BLaER1 (cell line): ENCODE results near the gene NTRK3.
A peak's percentile ranks its signal among the peaks of the same experiment; 100 is the strongest.

Experiments used
- H3K27ac ChIP-seq: shearing (Covaris generic); formaldehyde crosslinking; 2 replicates; pipeline ENCODE4 v1.8.1; 2022
- H3K27me3 ChIP-seq: shearing (Covaris generic); formaldehyde crosslinking; 2 replicates; pipeline ENCODE4 v1.8.1; 2022
- H3K36me3 ChIP-seq: shearing (Covaris generic); formaldehyde crosslinking; 2 replicates; pipeline ENCODE4 v1.8.1; 2022
- H3K4me1 ChIP-seq: shearing (Covaris generic); formaldehyde crosslinking; 2 replicates; pipeline ENCODE4 v1.8.1; 2022
- H3K4me2 ChIP-seq: shearing (Covaris generic); formaldehyde crosslinking; 2 replicates; pipeline ENCODE4 v1.8.1; 2022
- H3K4me3 ChIP-seq: shearing (Covaris generic); formaldehyde crosslinking; 2 replicates; pipeline ENCODE4 v1.8.1; 2022
- H3K9ac ChIP-seq: shearing (Covaris generic); formaldehyde crosslinking; 2 replicates; pipeline ENCODE4 v1.8.1; 2022
- H3K9me3 ChIP-seq: shearing (Covaris generic); formaldehyde crosslinking; 2 replicates; pipeline ENCODE4 v1.8.1; 2022
- H4K20me1 ChIP-seq: shearing (Covaris generic); formaldehyde crosslinking; 2 replicates; pipeline ENCODE4 v1.8.1; 2022
- Cebpa-rat ChIP-seq: shearing (Covaris generic); IDR thresholded peaks from 2 replicates; pipeline ENCODE4 v1.8.1; 2022

Gene NTRK3

DNA sequence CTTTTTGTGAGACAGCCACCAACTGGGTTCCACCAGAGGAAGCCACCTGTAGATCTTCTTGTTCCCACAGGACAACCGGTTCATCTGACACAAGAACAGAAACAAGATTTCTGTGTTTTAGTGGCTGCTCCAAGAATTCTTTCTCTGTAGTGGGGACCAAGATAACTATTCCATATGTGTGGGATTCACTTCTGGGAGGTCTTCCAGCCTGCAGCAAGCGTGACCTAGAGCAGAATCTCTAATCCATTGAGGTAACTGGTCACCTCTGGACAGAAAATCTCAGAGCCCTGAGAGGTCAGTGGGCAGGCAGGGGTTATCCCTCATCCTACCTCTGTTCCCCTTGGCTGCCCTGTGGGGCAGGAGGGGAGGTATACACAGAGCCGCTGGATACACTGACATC, 311.3 kb downstream of the NTRK3 start:
- Histone ChIP-seq H3K27me3 (no peaks in the 10 kb centered on the region), H3K4me2 (peak overlapping the region; percentile 55), H3K4me3 (no peak overlapping the region), H3K36me3 (no peaks in the 10 kb centered on the region), H3K9ac (no peak overlapping the region), H4K20me1 (no peaks in the 10 kb centered on the region), H3K9me3 (no peaks in the 10 kb centered on the region), H3K4me1 (peaks cover 23% of the 10 kb centered on the region), H3K27ac (no peak overlapping the region)
- TF ChIP-seq Cebpa-rat: no peak

DNA sequence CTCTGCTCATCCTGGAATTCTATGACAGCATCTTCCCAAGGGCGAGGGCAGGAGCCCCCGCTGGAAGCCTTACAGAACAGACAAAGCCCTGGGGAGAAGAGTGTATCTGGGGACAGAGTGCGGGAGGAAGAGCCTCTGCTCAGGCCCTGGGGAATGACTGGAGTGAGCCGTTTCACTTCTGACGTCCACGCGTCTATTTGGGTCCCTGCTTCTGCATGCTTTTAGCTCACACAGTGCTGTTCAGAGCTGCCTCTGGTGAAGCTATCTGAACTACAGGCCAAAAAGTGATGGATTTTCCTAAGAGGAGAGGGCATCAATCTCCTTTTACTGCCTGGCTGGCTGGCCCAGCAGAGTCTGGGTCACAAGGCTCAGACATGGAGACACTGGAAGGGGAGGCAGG, 311.8 kb downstream of the NTRK3 start:
- H3K4me2 ChIP-seq: peak overlapping the region; percentile 55
- H3K27me3 ChIP-seq: no peaks in the 10 kb centered on the region
- no peak overlapping the region for H3K4me3 ChIP-seq
- no peak overlapping the region for H3K27ac ChIP-seq
- H3K36me3 ChIP-seq: no peaks in the 10 kb centered on the region
- no peak for TF ChIP-seq Cebpa-rat
- H3K9me3 ChIP-seq: no peaks in the 10 kb centered on the region
- peaks cover 29% of the 10 kb centered on the region for H3K4me1 ChIP-seq
- H4K20me1 ChIP-seq: no peaks in the 10 kb centered on the region
- no peak overlapping the region for H3K9ac ChIP-seq

DNA sequence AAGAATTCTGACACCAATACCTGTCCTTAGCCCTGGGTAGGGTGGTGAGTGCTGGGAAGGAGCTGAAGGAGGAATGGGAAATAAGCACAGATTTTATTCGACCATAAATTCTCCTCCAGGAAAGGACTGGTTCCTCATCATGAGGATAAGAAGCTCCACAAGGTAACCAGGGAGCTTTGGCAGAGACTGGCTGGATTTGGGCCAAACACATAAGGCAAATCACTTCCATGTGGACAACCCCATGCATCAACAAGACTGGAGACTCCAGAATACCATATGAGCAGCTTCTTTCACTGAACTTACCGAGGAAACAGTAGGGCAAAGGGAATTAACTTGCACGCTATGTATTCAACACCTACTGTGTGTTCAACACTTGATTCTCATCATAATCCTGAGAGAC, 312.5 kb downstream of the NTRK3 start:
- no peaks in the 10 kb centered on the region for H3K36me3 ChIP-seq
- H3K4me1 ChIP-seq: peaks cover 33% of the 10 kb centered on the region
- H3K4me2 ChIP-seq: no peak overlapping the region; the same call in 1 of the 2 replicates
- H4K20me1 ChIP-seq: no peaks in the 10 kb centered on the region
- no peak overlapping the region for H3K4me3 ChIP-seq
- H3K27ac ChIP-seq: no peak overlapping the region
- H3K27me3 ChIP-seq: no peaks in the 10 kb centered on the region
- no peak for TF ChIP-seq Cebpa-rat
- H3K9me3 ChIP-seq: no peaks in the 10 kb centered on the region
- no peak overlapping the region for H3K9ac ChIP-seq

DNA sequence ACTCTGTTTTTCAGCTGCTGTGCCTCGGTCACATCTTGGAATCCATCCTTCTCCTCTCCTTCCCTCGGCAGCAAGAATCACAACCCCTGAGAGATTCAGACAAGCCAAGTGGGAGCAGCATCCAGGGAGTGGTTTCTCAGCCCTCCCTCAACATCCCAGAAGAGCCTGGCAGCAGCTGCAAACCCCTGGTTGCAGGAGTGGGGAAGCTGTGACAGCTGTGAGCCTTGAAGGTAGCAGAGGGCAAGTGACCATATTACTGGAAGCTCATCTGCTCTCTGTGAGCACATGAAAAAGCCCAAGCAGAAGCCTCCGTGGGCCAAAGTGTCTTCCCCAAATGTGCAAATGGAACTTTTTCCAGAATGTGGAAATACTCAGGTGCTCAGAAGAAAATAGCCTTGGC, 312.9 kb downstream of the NTRK3 start:
- Histone ChIP-seq H3K4me2 (no peak overlapping the region), H3K4me1 (peaks cover 33% of the 10 kb centered on the region), H3K9ac (no peak overlapping the region), H3K9me3 (no peaks in the 10 kb centered on the region), H3K4me3 (no peak overlapping the region), H3K36me3 (no peaks in the 10 kb centered on the region), H4K20me1 (no peaks in the 10 kb centered on the region), H3K27me3 (no peaks in the 10 kb centered on the region), H3K27ac (no peak overlapping the region)
- no peak for TF ChIP-seq Cebpa-rat

DNA sequence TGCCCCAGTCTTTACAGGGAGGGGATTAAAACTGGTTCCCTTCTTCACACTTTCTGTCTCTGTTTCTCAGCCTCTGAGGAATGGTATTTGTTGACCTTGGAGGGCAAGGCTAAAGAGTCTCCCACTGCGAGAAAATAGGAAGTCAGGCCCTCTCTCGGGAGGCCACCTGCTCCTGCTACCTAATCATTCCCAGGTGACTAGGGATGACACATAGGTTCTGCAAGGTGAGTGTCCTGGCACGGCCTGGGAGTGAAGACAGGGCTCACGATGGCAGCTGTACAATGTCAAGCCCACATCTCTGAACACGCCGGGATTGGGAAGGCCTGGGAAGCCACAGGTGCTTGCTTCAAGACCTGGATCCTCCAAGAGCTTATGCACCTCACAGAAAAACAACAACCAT, 314.2 kb downstream of the NTRK3 start:
- no peaks in the 10 kb centered on the region for H3K9me3 ChIP-seq
- peaks cover 43% of the 10 kb centered on the region for H3K4me1 ChIP-seq
- H4K20me1 ChIP-seq: no peaks in the 10 kb centered on the region
- no peaks in the 10 kb centered on the region for H3K27me3 ChIP-seq
- no peaks in the 10 kb centered on the region for H3K36me3 ChIP-seq
- H3K4me3 ChIP-seq: no peak overlapping the region
- H3K9ac ChIP-seq: no peak overlapping the region
- H3K27ac ChIP-seq: no peak overlapping the region
- no peak overlapping the region for H3K4me2 ChIP-seq
- no peak for TF ChIP-seq Cebpa-rat

DNA sequence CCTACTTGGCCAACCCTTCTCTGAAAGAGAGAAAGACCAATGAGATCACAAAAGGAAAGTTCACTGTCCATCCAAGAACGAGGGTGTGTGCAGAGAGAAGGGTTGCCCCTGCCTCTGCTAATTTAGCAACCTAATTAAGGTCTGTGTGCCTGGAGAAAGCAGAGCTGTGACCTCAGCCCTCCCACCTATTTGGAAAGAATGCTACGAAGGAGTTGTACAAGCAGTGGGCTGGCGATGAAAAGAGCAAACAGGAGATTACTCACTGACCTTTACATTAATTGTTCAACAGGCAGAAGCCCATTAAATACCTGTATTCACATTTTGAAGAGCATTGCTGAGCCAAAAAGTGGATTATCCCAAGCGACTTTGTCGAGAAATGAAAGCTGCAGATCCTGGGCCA, 314.9 kb downstream of the NTRK3 start:
- H3K27ac ChIP-seq: no peak overlapping the region
- no peaks in the 10 kb centered on the region for H3K36me3 ChIP-seq
- TF ChIP-seq Cebpa-rat: no peak
- no peak overlapping the region for H3K9ac ChIP-seq
- peaks cover 43% of the 10 kb centered on the region for H3K4me1 ChIP-seq
- no peak overlapping the region for H3K4me3 ChIP-seq
- H3K4me2 ChIP-seq: no peak overlapping the region
- no peaks in the 10 kb centered on the region for H3K9me3 ChIP-seq
- no peaks in the 10 kb centered on the region for H3K27me3 ChIP-seq
- no peaks in the 10 kb centered on the region for H4K20me1 ChIP-seq

DNA sequence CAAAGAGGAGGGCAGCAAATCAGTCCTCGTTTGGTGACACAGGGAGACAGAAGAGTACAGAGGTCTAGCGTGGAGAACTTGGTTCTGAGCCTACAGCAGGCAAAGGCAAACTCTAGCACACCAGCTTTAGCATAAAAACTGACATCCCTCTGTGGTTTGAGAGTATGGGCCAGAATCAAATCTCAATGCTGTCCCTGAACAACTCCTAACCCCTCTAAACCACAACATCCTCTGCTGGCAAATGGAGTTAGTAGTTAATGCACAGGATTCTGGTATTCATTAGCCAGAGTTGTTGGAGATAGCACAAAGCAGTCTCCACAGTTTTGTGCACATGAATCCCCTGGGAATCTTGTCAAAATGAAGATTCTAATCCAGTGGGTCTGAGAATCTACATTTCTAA, 315.8 kb downstream of the NTRK3 start:
- Histone ChIP-seq H3K27ac (no peak overlapping the region), H3K4me3 (no peak overlapping the region), H4K20me1 (no peaks in the 10 kb centered on the region), H3K27me3 (no peaks in the 10 kb centered on the region), H3K9ac (no peak overlapping the region), H3K36me3 (no peaks in the 10 kb centered on the region), H3K4me1 (peaks cover 43% of the 10 kb centered on the region), H3K4me2 (peak overlapping the region; percentile 50), H3K9me3 (no peaks in the 10 kb centered on the region)
- TF ChIP-seq Cebpa-rat: no peak

DNA sequence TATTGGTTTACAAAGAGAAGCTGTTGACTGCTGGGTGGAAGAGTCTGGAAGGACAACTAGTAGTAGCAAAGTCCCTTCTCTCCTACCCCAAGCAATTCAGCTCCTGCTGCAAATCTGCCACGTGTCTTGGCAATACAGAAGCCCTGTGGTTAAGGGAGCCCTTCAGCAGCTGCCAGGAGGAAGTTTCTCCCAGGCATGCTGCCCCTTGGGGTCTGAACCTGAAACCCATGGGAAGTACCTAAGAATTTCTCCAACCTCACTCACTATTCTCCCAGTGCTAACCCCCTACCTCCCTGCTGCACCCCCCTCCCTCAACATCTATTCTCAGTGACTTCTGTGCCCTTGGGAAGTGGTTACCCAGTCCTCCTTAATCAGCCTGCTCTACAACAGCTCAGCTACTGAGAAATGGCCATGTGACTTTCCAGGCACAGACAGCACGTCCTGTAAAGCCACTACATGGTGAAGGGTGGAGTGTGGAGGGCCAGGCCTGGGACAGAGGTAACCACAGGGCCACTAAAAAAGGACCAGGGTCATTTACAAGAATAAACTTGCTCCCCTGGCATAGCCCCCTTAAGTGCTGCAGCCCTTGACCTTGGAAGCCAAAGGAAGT, 316.6 kb downstream of the NTRK3 start:
- no peaks in the 10 kb centered on the region for H3K9me3 ChIP-seq
- H3K9ac ChIP-seq: no peak overlapping the region

DNA sequence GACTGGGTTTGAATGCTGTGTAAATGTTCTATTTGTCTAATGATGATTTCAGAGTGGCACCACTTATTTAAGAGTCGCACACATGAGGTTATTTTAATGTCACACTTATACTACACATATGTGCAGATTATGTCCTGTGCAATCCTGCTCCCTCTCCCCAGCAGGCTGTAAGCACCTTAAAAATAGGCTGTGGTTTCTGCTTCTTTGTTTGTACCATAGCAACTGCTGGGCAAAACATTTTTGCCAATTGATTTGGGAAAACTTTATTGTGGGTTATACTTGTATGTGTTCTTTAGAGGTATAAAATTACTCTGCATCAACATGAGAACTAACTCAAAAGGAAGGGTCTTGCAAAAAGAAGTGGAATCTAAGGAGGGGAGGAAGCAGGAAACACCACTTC, 318.5 kb downstream of the NTRK3 start:
- Histone ChIP-seq H3K4me1 (peaks cover 28% of the 10 kb centered on the region), H4K20me1 (no peaks in the 10 kb centered on the region), H3K27ac (no peak overlapping the region), H3K9me3 (no peaks in the 10 kb centered on the region), H3K27me3 (no peaks in the 10 kb centered on the region), H3K4me2 (peak overlapping the region; percentile 20; the same call in 1 of the 2 replicates), H3K9ac (no peak overlapping the region), H3K4me3 (no peak overlapping the region), H3K36me3 (no peaks in the 10 kb centered on the region)
- TF ChIP-seq Cebpa-rat: no peak

More for the DNA sequence above, 316.6 kb downstream of the NTRK3 start:
- no peaks in the 10 kb centered on the region for H3K36me3 ChIP-seq
- H4K20me1 ChIP-seq: no peaks in the 10 kb centered on the region
- H3K4me1 ChIP-seq: peaks cover 36% of the 10 kb centered on the region
- peak overlapping the region; percentile 50 for H3K4me2 ChIP-seq
- H3K27me3 ChIP-seq: no peaks in the 10 kb centered on the region
- no peak overlapping the region for H3K4me3 ChIP-seq
- no peak for TF ChIP-seq Cebpa-rat
- H3K27ac ChIP-seq: no peak overlapping the region

DNA sequence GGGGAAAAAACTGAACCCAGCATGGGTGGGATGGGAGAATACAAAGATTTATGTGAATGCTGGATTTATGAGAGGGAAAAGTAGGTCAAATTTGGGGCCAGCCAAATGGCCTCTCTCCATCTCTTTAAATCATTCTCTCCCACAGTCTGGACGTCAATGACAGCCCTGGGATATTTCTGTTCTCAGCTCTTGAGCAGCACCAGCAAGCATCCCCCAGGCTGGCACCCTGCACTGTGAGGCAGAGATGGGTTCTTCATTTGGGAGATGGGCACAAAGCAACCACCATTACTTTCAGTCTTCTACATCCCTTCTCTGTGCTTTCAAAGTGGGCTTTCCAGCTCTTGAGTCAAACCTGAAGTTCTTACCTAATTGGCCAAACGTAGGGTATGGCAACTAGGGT, 321.0 kb downstream of the NTRK3 start:
- Histone ChIP-seq H3K9ac (no peak overlapping the region), H3K4me3 (no peak overlapping the region), H4K20me1 (no peaks in the 10 kb centered on the region), H3K27ac (no peak overlapping the region), H3K4me2 (no peak overlapping the region), H3K36me3 (no peaks in the 10 kb centered on the region), H3K27me3 (no peaks in the 10 kb centered on the region), H3K4me1 (peaks cover 23% of the 10 kb centered on the region), H3K9me3 (no peaks in the 10 kb centered on the region)
- no peak for TF ChIP-seq Cebpa-rat

DNA sequence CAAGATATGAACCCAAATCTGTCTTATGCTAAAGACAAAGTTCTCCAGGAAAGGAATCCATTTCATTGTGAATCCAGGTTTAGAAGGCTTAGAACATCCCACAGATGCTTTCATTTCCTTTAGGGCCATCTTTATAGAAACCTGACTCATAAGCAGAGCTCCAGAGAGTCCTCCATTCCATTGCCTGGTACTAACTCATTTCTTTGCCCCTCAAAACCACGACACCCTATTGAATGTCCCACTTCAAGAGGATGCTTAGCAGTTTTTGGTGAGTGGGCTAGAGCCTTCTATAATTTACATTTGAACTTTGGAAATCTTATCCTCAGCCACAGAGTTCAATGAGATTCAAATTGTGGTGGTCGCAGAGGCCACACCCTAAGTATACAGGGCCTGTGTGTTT, 325.0 kb downstream of the NTRK3 start:
- H3K36me3 ChIP-seq: no peaks in the 10 kb centered on the region
- H3K9ac ChIP-seq: no peak overlapping the region
- no peaks in the 10 kb centered on the region for H4K20me1 ChIP-seq
- H3K9me3 ChIP-seq: no peaks in the 10 kb centered on the region
- H3K4me3 ChIP-seq: no peak overlapping the region
- H3K27ac ChIP-seq: no peak overlapping the region
- TF ChIP-seq Cebpa-rat: no peak
- no peak overlapping the region for H3K4me2 ChIP-seq
- no peaks in the 10 kb centered on the region for H3K4me1 ChIP-seq
- H3K27me3 ChIP-seq: no peaks in the 10 kb centered on the region
